Left renal pelvis (tissue), 4 donors: Measurements from ENCODE around the gene STX4. TPM values are rescaled to one million over a fixed set of nuclear protein-coding genes. Genes with fewer than 3 reads are reported as not detected.
A peak's percentile ranks its signal among the peaks of the same experiment; 100 is the strongest.
"Not testable (repeated sequence)": the region's sequence is repeated elsewhere in the genome, so short reads cannot be mapped to it uniquely, and the experiment has no call there.

ENCODE experiments used
- DNase-seq, 4 donors: peaks; one replicate each; pipeline ENCODE4 v3.0.0-alpha.2; 2013; ENCODE audit warnings: low read depth in 4 of 4, low spot score in 3 of 4
- polyA plus RNA-seq, 4 donors: library from polyadenylated mRNA; unstranded; fragments of 120-200 nt; gene quantifications; one replicate each; pipeline ENCODE4 v1.2.1, GENCODE V29; 2013; ENCODE audit not compliant: insufficient read length in 4 of 4

The STX4 gene
- polyA plus RNA-seq, 4 donors = 29.1 to 48.6 (median 34.8) TPM

- DNase-seq = not testable (repeated sequence)
Observed at GRCh38 chr16:31017756-31018155, 15.6 kb upstream of the STX4 start.

GRCh38 chr16:31020536-31020935 lies 12.8 kb upstream of the STX4 start:
- DNase-seq = no peak

GRCh38 chr16:31022544-31023251 lies 10.7 kb upstream of the STX4 start:
- DNase-seq = no peak

GRCh38 chr16:31023252-31023602 lies 10.1 kb upstream of the STX4 start:
- no peak for DNase-seq

- no peak for DNase-seq
Observed at GRCh38 chr16:31023627-31024226, 9.6 kb upstream of the STX4 start.

GRCh38 chr16:31025339-31025738 lies 8.0 kb upstream of the STX4 start:
- no peak for DNase-seq

DNA sequence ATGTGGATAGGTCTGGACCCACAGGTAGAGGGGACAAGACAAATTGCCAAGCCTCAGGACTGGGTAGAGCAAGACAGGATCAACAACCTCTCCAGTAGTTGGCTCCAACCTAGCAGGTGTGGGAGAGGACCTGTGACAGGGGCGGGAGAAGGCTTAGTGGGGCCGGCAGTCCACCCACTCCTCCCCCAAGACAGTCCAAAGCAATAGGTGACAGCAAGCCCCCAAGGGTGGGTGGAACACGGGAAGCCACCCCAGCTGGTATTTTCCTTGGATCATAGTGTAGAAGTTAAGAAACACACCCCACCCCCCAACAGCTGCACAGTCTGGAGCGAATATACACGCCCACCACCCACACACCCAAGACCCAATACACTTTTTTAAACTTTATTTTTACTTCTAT lies 4.1 kb upstream of the STX4 start:
- no peak for DNase-seq

DNA sequence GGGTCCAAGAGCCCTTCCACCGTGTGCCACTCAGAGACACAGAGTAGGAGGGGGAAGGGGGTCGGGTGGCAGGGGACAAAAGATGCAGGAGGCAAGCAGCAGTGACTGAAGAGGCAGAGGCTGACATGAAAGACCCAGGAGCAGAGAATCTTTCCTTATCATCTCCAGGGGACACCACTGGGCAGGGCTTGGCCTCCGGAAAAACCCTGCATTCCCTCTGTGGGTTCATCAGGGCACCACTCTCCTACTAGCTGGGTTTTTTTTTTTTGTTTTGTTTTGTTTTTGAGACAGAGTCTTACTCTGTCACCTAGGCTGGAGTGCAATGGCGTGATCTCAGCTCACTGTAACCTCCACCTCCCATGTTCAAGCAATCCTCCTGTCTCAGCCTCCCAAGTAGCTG lies 2.1 kb upstream of the STX4 start:
- DNase-seq = no peak

GRCh38 chr16:31033709-31034492 lies 543 bp downstream of the STX4 start:
- peak in 3 of 4 donors; percentile 44 to 66 (median 63) for DNase-seq

- DNase-seq = no peak
Observed at GRCh38 chr16:31036691-31037090, 3.3 kb downstream of the STX4 start.

DNA sequence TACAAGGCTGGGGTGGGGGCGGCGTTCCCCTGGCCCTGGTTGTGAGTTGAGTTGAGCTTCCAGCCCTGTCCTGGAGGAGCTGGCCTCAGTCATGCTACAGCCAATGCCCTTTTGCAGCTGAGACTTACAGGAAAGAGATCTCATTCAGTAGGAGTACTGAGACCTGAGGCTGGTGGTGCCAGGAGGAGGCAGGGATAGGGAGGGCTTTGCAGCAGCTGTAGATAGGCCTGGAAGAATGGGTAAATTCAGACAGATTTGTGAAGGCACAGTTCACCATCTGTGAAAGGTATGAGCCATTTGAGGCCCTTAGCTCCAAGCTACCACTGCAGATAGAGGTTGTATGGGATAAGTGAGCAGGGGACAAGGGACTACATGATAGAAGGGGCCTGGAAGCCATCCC lies 5.6 kb downstream of the STX4 start:
- no peak for DNase-seq

- no peak for DNase-seq
Observed at GRCh38 chr16:31042866-31043265, 9.5 kb downstream of the STX4 start.

DNA sequence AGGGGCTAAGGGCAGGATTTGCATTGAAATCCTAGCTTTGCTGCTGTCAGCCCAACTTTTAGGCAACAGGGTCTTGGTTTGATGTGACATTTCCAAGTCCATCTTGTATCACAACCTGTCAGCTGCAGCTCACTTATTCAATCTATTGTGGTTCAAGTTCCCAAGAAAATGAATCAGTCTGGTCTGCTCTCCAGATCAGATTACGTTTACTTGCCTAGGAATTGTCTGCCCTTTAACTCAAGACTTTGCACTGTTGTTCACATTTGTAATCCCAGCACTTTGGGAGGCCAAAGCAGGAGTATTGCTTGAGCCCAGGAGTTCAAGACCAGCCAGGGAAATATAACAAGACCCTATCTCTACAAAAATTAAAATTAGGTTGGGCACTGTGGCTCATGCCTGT lies 10.0 kb downstream of the STX4 start:
- no peak for DNase-seq

GRCh38 chr16:31043898-31044481 lies 10.6 kb downstream of the STX4 start:
- no peak for DNase-seq

GRCh38 chr16:31050280-31051030 lies 17.1 kb downstream of the STX4 start:
- DNase-seq = no peak

DNA sequence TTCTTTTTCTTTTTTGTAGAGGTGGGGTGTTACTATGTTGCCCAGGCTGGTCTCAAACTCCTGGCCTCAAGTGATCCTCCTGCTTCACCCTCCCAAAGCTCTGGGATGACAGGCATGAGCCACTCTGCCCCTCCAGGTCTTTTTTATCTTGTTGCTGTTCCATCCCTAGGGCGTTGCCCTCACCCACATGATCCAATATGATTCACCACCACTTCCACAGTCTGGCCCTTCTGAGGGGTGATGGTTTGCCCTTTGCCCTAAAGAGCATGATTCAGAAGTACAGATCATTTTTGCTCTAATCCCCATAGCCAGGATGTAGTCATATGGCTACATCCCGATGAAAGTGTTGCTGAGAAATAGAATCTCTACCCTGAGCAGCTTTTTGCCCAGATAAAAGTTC lies 18.8 kb downstream of the STX4 start:
- DNase-seq = no peak

DNA sequence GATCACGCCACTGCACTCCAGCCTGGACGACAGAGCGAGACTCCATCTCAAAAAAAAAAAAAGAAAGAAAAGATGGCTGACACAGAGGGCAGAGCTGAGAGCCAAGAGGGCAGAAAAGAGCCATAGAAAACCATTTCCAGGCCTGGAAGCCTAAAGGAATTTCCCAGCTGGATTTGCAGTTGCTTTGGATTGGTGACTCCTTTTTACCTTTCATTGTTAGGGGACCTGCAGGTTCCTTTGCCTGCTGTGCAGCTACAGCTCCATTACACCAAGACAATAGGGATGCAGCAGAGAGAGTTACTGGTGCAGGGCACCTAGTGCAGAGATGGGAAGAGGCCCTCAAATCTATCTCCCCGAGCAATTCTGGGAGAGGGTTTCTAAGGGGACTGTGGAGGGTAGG lies 22.3 kb downstream of the STX4 start:
- DNase-seq = no peak

GRCh38 chr16:31061126-31061812 lies 27.9 kb downstream of the STX4 start:
- no peak for DNase-seq

DNA sequence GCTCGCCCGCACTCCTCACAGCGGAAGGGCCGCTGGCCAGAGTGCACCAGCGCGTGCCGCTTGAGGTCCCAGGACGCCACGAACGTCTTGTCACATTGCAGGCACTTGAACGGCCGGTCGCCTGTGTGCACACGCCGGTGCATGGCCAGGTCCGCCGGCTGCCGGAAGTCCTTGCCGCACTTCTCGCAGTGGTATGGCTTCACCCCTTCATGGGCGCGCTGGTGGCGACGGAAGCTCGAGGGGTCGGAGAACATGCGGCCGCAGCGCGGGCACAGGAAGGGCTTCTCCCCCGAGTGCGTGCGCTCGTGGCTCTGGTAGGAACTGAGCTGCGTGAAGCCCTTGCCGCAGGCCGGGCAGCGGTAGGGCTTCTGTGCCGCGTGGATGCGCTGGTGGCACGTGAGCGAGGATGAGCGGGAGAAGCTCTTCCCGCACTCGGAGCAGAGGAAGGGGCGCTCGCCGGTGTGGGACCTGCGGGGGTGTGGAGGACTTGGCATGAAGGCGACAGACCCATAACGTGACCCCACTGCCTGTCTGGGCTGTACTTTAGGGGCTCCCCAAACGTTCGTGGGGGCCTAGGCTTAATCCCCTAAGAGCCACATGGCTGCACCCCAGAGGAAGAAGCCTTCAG lies 28.6 kb downstream of the STX4 start:
- DNase-seq = no peak

- DNase-seq = no peak
Observed at GRCh38 chr16:31063495-31063842, 30.1 kb downstream of the STX4 start.
